NCI-H345 treated with DMSO at 0.1 percent for 48 hours (cell line): ENCODE measurements around the gene ZNF554.
"Not testable (repeated sequence)": the region's sequence is repeated elsewhere in the genome, so short reads cannot be mapped to it uniquely, and the experiment has no call there.

Experiments
- DNase-seq: peaks from one replicate; lab custom pipeline; 2025; ENCODE audit not compliant: unreplicated experiment; lab: John Stamatoyannopoulos, UW

Gene ZNF554

DNA sequence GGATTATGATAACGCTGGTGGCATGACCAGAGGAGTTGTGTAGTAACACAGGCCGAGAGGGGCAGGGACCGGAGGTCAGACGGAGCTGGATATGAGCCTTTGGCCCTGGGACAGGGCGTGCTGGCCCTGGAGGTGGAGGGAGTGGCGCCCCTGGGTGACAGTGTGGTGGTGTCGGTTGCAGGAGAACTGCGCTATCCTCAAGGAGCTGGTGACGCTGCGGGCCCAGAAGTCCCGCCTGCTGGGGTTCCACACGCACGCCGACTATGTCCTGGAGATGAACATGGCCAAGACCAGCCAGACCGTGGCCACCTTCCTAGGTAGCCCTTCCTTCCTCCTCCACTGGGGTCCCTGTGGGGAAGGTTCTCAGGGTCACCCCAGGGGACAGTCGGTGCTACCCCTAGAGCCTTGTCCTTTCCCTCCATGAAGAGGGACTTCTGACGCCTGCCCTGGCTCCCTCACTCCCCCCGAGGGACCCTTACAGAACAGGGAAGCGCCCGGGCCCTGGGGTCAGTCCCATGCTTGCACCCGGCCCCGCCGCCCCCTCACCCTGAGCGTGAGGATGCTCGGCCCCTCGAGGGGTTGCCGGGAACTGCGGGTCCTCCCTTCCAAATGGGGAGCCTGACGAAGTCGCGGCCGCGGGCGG lies 12.8 kb upstream of the ZNF554 start:
- DNase-seq: no peak

DNA sequence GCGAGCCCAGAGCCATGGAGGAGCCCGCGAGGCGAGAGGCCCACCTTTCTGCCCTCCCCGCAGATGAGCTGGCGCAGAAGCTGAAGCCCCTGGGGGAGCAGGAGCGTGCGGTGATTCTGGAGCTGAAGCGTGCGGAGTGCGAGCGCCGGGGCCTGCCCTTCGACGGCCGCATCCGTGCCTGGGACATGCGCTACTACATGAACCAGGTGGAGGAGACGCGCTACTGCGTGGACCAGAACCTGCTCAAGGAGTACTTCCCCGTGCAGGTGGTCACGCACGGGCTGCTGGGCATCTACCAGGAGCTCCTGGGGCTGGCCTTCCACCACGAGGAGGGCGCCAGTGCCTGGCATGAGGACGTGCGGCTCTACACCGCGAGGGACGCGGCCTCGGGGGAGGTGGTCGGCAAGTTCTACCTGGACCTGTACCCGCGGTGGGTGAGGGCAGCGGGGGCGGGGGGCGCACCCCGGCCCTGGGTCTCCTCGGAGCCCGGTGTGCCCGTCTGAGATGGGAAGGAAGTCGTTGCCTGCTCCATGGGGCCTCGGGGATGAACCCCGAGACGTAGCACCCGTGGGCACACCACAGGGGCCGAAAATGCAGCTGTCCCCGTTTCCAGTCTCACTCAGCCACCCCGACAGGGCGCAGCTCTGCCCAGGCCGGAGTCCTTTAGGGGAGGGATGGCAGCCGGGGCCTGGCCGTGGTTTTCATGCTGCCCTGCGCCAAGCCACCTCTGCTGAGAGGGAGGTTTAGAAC lies 12.1 kb upstream of the ZNF554 start:
- no peak for DNase-seq

DNA sequence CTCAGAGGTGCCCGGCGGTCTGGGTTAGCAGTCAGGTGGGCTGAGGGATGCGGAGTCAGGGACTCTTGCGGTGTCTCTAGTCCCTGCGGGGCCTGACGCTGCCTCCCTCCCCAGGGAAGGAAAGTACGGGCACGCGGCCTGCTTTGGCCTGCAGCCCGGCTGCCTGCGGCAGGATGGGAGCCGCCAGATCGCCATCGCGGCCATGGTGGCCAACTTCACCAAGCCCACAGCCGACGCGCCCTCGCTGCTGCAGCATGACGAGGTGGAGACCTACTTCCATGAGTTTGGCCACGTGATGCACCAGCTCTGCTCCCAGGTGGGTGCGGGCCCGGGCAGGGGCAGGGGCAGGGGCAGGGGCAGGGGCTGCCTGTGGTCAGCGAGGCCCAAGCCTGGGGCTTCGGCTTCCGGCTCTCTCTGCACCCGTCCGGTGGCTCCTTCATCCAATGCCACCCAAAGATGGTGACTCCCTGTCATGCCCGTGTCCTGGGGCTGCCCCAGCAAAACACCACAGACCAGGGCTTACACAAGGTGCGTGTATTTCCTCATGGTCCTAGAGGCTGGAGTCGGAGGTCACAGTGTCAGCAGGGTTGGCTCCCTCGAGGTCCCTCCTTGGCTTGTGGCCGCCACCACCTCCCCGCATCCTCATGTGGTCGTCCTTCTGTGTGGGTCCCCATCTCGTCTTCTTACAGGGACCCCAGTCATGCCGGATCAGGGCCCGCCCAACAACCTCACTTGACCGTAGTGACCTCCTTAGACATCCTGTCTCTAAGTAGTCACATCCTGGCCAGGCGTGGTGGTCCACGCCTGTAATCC lies 11.3 kb upstream of the ZNF554 start:
- DNase-seq: no peak

DNA sequence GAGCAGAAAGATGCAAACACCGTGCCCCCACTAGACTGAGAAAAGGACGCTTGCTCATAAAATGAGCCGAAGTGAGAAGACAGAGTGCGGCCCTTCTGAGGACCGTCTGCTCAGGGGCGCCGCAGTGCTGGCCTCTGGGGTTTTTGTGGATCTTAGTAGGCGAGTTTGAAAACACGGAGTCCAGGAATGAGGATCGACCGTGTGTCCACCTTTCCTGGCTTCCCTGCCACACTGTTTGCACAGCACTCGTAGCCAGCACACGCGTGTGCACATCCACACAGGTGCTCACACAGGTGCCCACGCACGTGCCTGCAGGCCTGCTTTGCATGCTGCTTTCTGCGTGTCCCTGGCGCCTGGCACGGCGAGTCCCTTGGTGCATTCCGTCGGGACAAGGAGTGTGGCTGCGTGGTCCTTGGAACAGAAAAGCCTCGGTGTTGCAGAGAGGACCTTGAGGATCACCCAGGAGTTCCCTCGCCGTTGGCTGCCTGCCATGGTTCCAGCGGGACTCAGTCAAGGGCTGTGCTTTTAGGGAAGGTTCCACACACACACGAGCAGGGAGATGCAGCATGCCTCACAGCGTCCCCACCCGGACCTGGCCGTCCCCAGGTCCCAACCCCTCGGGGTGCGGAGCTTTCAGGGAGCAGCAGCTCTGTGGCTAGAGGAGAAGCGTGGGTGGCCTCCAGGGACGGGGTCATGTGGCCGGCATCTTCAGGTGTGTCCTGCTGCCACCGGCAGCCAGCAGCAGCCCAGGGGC lies 10.1 kb upstream of the ZNF554 start:
- no peak for DNase-seq

DNA sequence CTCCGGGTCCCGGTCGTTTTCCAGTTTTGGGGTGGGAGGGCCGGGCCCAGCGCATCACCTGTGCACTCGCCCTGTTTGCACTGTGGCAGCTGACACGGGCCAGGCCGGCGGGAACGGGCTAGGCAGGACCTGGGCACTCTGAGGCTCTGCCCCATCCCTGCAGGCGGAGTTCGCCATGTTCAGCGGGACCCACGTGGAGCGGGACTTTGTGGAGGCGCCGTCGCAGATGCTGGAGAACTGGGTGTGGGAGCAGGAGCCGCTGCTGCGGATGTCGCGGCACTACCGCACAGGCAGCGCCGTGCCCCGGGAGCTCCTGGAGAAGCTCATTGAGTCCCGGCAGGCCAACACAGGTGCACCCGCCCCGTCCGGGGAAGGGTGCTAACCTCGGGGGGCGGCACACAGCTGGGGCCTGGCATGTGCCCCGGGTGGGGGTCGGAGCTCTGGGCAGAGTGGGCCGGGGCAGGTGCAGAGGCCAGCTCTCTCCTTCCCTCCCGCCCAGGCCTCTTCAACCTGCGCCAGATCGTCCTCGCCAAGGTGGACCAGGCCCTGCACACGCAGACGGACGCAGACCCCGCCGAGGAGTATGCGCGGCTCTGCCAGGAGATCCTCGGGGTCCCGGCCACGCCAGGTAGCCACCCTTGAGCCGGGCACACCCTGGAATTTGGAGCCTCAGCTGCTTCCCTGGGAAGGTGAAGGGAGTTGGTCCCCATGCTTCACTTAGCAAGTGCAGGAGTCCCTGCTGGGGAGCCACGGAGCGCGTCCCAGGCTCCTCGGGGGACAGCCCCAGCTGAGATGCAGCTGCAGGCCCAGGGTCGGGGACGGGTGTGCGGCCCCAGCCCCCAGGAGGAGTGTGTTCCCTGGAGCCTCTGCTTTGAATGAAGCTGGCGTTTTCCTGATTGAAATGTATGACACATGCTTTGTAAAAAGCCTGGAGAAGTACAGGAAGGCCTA lies 9.3 kb upstream of the ZNF554 start:
- DNase-seq: no peak

DNA sequence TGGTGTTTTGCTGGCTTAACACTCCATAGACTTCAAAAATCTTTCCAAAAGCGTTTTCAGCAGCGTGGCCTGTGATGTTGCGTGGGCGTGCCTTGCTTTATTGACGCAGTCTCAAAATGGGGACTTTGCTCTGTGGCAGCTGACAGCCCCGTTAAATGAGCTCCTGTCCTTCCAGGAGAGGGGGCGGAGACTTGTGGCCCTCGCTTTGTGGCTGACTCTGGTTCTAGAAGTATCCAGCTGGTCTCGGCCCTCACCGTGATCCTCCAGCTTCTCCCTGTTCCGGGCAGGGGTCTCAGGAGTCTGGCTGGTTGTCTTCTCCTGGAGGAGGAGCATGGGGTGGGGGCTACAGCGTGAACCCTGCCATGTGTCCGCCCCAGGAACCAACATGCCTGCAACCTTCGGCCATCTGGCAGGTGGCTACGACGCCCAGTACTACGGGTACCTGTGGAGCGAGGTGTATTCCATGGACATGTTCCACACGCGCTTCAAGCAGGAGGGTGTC lies 8.4 kb upstream of the ZNF554 start:
- no peak for DNase-seq

DNA sequence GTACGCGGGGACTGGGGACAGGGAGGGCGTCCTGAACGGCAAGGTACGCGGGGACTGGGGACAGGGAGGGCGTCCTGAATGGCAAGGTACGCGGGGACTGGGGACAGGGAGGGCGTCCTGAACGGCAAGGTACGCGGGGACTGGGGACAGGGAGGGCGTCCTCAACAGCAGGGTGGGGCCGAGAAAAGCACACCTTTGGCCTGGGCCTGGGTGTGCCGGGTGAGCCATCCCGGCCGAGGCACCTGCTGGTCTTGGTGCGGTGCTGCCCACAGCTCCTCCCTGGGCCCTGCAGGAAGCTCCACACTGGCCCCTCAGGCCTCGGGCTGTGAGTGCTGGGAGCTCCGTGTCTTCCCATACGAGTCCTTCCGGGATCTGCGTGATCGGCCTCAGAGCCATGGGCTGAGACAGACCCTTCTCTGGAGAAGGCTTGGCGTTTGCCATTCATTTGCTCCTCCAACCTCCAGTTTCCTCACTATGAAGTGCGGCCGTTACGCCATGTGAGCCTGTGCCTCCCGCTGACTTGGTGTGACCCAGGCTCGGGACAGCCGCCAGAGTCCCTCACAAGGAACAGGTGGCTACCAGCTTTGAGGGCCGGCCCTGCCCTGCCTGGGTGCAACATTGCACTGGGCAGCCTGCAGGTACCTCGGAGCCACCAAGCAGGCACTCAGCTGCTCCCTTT lies 7.8 kb upstream of the ZNF554 start:
- no peak for DNase-seq

DNA sequence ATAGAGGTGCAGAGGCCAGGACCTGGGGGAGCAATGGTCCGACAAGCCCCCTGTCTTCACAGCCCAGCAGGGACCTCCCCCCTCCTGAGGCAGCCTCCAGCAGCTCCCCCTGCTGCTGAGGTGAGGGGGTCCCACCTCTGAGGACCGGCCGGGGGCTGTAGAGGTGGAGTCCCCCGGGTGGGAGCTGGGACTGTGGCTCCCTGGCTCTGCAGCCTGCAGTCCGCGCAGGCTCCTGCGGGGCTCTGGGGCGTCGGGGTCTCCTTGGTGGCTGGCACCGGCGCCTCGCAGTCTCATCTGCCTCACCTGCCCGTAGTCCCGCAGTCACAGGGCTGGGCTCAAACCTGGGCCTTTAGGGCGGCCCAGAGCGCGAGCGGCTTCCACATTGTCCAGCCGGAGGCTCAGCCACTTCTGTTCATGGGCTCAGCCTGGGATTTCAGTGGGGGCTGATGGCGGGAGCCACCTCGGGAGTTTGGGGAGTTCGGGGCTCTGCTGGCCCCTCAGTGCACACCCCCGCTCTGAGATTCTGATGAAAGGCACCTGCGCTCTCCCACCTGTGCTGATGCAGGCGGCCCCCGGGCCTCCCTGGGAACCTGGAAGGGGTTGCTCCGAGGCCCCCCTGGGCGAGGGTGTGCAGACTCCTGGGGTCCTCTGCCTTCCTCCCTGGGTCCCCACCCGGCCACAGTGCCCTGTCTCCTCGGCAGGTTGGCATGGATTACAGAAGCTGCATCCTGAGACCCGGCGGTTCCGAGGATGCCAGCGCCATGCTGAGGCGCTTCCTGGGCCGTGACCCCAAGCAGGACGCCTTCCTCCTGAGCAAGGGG lies 7.0 kb upstream of the ZNF554 start:
- DNase-seq: no peak

DNA sequence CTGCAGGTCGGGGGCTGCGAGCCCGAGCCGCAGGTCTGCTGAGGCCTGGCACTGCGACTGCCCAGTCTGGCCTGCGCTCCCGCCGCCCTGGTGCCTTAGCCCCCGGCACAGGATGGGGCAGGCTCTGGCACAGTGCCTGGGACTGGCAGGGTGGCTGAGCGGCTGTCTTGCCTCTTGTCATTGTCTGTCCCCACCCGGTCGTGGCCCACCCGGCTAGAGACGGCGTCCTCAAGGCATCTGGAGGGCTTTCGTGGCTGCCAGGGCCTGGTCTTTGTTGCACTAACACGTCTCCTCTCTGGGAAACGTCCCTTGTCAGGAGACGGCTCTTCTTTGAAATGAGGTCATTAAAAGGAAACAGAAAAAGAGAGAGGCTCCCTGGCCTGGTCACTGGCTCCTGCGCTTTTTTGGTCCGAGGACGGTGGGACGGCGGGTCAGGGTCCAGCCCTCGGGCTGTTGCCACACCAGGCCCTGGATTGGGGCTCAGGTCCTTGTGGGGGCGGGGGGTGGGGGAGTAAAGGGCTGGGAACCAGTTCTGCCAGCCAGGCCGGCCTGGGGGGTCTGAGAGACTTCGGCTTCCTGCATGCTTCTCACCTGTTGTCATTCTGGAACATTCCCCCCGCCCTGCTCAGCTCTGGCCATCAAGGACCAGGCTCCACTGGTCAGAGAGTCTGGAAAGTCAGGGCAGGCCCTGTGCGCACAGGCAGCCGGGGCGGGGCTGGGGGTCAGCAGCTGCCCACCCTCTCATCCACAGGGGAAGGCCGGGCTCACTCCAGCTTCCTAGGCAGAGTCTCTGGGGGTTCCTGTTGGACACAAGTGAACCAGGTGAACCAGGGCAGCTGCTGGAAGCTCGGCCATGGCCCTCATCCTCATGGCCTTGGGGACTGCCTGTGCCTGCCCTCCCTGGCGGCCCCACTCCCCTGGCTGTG lies 6.2 kb upstream of the ZNF554 start:
- DNase-seq: no peak

DNA sequence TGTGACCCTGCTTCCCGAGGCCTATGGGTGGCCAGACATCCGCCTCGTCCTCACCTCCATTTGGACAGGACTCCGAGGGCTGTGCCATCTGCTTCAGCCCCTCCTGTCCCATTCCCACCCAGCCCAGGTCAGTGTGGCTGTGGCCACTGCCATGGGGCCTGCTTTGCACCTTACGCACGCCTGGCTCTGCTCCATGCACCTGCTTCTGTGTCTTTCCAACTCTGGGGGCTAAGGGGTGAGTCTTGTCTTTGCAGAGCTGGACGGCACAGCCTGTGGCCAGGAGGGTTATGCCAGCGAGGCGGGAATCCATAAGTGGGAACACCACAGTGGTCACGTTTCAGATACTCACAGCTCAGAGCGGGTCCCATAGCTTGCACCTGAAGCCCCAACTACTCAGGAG lies 5.2 kb upstream of the ZNF554 start:
- no peak for DNase-seq

DNA sequence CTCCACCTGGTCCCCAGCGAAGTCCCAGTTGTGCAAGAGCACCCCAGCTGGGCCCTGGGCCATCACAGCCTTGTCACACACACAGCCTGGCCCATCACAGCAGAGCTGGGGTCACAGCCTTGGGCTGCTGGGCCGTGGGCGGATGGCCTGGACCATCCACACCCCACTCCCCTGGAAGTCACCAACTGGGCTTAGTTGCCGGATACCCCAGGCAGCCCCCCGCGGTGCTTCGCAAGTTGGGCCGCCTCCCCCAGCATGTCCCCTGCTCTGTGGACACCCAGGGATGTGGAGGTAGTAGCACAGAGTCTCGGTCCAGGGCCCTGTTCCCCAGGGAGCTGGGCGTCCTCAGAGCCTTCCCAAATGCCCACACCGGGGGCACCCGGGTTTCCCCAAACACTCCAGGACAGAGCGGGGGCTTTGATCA lies 4.5 kb upstream of the ZNF554 start:
- no peak for DNase-seq

DNA sequence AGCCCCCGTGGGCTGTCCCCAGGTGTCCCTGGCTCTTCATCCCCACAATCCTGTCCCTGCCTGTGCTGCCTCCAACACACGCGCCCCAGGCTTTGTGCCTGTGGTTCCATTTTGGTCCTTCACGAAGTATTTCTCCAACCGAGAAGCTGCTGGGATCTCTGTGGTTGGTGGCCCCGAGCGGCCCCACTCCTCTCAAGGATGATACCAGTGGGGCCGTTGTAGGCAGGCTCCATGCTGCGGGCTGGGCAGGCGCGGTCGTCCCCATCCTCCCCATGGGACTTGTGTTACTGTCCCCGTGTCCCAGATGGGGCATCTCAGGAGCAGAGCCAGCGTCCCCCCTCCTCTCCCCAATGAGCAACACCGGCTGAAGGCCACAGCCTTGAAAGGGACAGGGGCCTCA lies 3.7 kb upstream of the ZNF554 start:
- DNase-seq: no peak

DNA sequence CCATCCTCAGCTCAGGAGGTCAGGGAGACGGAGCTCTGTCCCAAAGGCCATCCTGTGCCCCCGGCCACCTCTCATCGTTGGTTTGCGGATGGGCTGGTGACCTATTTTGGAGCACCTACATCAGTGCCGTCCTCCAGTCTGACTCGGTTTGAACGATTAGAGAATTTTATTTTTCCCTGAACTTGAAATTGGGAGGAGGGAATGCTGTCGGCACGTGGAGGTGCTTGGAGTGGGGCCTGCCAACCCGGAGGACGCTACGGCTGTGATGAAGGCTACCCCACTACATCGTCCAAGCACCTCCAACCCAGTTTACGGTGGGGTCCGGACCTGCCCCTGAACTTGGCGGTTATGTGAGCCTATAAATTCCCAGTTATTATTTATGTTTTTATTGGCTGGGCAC lies 3.0 kb upstream of the ZNF554 start:
- DNase-seq: no peak

DNA sequence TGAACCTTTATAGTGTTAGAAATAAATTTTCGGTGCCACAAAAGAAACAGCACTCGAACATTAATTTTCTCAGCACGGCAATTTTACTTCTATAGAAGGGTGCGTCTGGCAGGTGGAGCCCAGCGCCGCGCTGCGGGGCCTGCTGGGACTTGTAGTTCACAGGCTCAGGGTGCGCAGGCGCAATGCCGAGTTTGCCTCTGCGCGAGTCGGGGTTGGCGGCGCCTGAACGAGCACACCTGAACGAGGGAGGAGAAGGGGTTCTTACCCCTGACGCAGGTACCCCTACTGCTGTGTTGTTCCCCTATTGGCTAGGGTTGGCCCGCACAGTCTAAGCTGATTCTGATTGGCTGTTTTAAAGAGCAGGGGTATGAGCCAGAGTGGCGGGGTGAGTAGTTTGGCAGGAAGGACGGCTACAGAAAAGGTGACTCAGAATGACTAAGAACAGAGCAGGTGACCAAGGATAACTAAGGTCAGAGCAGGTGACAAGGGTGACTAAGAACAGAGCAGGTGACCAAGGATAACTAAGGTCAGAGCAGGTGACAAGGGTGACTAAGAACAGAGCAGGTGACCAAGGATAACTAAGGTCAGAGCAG lies 2.3 kb upstream of the ZNF554 start:
- DNase-seq: not testable (repeated sequence)

DNA sequence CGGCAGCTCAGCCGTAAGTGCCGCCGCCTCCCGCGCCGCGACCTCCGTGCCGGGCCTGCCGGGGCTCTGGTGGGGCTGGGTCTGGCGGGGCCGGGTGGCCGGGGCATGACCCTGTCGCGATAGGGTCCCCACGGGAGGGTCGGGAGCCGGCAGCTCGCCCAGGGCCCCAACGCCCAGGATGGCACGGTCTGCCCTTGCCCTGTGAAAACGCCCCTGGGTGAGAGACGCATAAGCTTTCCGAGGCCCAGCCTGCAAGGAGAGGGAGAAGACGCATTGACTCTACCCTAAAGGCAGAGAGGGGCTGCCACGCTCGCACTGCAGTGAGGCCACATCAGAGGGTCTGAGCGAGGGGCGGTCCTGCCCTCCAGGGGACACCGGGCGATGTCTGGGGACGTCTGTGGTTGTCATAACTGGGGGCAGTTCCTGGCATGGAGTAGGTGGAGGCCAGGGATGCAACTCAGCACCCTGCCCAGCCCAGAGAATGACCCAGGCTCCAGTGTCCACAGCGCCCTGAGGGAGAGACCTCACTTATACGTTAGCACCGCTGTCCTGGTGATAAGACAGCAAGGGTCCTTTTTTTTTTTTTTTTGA lies 539 bp downstream of the ZNF554 start:
- DNase-seq: no peak

DNA sequence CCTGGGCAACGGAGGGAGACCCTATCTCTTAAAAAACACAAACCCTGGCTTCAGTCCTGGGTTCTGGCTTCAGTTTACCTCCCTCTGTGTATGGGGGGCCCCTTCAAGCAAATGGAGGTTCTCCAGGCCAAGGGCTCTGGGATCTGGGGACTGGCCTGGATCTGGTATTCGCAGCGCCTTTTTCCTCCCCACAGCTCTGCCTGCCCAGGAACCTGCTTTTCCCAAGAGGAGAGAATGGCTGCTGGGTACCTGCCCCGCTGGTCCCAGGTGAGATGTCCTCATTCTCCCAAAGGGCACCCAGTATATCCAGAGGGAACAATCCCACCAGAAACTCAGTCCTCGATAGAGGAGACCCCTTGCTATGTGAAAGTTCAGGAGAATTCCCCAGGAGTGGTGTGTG lies 3.2 kb downstream of the ZNF554 start:
- DNase-seq: no peak

DNA sequence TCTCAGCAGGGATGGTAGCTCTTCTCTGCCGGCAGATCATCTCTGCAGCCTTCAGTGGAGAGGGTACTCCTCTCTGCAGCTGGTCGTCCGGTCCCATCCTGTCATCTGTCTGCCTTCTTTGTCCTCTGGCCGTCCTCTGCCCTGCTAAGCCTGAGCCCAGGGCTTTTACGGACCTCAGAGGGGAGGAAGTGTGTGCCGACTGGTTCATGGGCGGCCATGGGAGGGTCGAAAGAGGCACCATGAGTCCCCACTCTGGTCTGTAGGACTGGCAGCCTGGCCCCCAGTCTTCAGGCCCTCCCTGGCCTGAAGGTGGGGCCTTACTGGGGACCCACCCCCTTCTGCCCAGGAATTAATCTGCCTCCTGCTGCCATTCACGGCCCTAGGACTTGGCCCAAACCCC lies 4.0 kb downstream of the ZNF554 start:
- no peak for DNase-seq
